Chondrocyte (in vitro differentiated cells): ENCODE measurements around the gene CCDC74A. TPM values are rescaled to one million over a fixed set of nuclear protein-coding genes. Genes with fewer than 3 reads are reported as not detected.
A peak's percentile ranks its signal among the peaks of the same experiment; 100 is the strongest.
"Not testable (repeated sequence)": the region's sequence is repeated elsewhere in the genome, so short reads cannot be mapped to it uniquely, and the experiment has no call there.

Source experiments
- DNase-seq: peaks from one replicate; pipeline ENCODE4 v3.0.0; 2021; ENCODE audit warnings: mixed read lengths, low spot score
- H3K27ac Mint-ChIP-seq: one replicate; pipeline ENCODE4 v1.8.0; 2021; ENCODE audit warnings: mild to moderate bottlenecking, moderate library complexity, mixed read lengths; ENCODE audit not compliant: unreplicated experiment
- H3K27me3 Mint-ChIP-seq: 2 replicates; pipeline ENCODE4 v1.8.0; 2021; ENCODE audit warnings: low read depth, mixed read lengths
- H3K36me3 Mint-ChIP-seq: 2 replicates; pipeline ENCODE4 v1.8.0; 2021; ENCODE audit warnings: low read depth, mixed read lengths
- H3K4me1 Mint-ChIP-seq: 2 replicates; pipeline ENCODE4 v1.8.0; 2021; ENCODE audit warnings: low read depth, mild to moderate bottlenecking, mixed read lengths
- H3K4me3 Mint-ChIP-seq: one replicate; pipeline ENCODE4 v1.8.0; 2021; ENCODE audit warnings: mild to moderate bottlenecking, moderate library complexity, mixed read lengths; ENCODE audit not compliant: unreplicated experiment
- H3K9me3 Mint-ChIP-seq: 2 replicates; pipeline ENCODE4 v1.8.0; 2021; ENCODE audit warnings: low read depth, mixed read lengths
- total RNA-seq: library from RNA; stranded (reverse); gene quantifications from 3 replicates; pipeline ENCODE4 v1.2.1, GENCODE V29; 2021
- TF ChIP-seq, protein P1 (sequence below): fragments of 200-600 bp; sonication (generic); IDR thresholded peaks from 2 replicates; pipeline ENCODE4 v1.5.0; 2021; ENCODE audit warnings: antibody characterized with exemption, mild to moderate bottlenecking, moderate library complexity

The CCDC74A gene
- total RNA-seq, 1 donor from 2014 or later = 2.4 TPM

DNA sequence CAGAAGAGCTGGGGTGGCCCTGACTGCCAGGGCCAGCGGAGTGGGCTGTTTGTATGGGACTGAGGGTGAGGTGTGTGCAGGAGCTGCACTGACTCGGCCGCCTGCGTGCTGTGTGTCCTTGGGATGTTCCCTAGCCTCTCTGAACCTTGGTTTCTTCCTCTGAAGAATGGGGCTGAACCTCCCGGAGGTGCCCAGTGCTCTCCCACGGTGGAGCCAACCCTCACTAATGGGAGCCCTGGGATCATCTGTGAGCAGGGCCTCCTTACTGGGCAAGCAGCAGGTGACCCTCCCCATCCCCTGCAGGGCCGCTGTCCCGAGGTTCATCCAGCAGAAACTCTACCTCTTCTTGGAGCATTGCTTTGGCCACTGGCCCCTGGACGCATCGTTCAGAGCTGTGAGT lies 11.7 kb upstream of the CCDC74A start:
- H3K27me3 Mint-ChIP-seq = no peaks in the 10 kb centered on the region
- H3K27ac Mint-ChIP-seq = no peak overlapping the region
- peaks cover 10% of the 10 kb centered on the region for H3K36me3 Mint-ChIP-seq
- peak; percentile 58 for DNase-seq
- no peaks in the 10 kb centered on the region for H3K4me1 Mint-ChIP-seq
- H3K9me3 Mint-ChIP-seq = no peaks in the 10 kb centered on the region
- TF ChIP-seq, protein P1, sequence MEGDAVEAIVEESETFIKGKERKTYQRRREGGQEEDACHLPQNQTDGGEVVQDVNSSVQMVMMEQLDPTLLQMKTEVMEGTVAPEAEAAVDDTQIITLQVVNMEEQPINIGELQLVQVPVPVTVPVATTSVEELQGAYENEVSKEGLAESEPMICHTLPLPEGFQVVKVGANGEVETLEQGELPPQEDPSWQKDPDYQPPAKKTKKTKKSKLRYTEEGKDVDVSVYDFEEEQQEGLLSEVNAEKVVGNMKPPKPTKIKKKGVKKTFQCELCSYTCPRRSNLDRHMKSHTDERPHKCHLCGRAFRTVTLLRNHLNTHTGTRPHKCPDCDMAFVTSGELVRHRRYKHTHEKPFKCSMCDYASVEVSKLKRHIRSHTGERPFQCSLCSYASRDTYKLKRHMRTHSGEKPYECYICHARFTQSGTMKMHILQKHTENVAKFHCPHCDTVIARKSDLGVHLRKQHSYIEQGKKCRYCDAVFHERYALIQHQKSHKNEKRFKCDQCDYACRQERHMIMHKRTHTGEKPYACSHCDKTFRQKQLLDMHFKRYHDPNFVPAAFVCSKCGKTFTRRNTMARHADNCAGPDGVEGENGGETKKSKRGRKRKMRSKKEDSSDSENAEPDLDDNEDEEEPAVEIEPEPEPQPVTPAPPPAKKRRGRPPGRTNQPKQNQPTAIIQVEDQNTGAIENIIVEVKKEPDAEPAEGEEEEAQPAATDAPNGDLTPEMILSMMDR = no peak
- H3K4me3 Mint-ChIP-seq = no peak overlapping the region

DNA sequence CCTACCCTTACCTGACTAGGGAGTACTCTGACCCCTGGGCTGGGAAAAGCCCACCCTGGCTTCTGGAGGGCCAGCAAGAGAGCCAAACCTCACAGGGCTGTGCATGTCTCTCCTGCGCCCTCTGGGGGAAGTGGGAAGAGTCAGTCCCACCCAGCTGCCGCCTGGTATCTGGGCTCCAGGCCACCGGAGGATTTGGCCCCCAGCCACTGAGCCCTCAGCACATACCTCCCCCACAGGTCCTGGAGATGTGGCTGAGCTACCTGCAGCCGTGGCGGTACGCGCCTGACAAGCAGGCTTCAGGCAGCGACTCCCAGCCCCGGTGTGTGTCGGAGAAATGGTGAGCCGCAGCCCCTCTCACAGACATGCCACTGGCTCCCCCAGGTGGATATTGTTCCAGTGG lies 11.1 kb upstream of the CCDC74A start:
- not testable (repeated sequence) for H3K4me1 Mint-ChIP-seq, H3K27me3 Mint-ChIP-seq, H3K27ac Mint-ChIP-seq, H3K9me3 Mint-ChIP-seq, H3K36me3 Mint-ChIP-seq, H3K4me3 Mint-ChIP-seq
- peak; percentile 73 for DNase-seq
- TF ChIP-seq, protein P1 = peak; percentile 35

DNA sequence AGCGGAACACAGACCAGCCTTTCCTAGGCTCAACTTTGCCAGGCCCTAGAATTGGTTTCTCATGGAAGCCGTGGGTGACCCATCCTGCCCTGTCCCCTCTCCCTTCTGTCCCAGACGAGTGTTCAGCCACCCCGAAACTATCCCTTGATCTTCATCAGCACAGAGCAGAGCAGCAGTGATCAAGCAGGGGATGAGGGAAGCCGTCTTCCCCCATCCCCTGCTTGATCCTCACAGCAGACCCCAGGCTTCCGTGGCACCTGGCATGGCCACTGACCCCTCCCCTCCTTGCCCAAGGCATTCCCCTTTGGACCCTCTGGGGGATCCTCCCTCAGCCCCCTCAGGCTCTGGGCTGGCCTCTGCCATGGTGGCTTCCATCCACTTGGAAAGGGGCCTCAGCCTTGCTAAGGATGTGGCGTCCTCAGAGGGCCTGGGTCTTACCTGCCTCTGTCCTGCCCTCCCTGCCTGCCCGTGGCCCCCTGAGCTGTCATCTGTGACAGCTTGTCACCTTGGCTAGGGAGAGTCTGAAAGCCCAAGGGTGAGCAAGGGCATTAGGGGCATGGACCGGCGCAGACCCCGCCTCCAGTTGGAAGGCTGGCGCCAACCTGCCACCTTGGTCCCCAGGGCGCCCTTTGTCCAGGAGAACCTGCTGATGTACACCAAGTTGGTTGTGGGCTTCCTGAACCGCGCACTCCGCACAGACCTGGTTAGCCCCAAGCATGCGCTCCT lies 10.4 kb upstream of the CCDC74A start:
- peaks cover 10% of the 10 kb centered on the region for H3K36me3 Mint-ChIP-seq
- H3K27me3 Mint-ChIP-seq = no peaks in the 10 kb centered on the region
- no peak overlapping the region for H3K4me3 Mint-ChIP-seq
- H3K4me1 Mint-ChIP-seq = no peaks in the 10 kb centered on the region
- peak; percentile 71 for DNase-seq
- H3K9me3 Mint-ChIP-seq = no peaks in the 10 kb centered on the region
- TF ChIP-seq, protein P1 = no peak
- no peak overlapping the region for H3K27ac Mint-ChIP-seq

DNA sequence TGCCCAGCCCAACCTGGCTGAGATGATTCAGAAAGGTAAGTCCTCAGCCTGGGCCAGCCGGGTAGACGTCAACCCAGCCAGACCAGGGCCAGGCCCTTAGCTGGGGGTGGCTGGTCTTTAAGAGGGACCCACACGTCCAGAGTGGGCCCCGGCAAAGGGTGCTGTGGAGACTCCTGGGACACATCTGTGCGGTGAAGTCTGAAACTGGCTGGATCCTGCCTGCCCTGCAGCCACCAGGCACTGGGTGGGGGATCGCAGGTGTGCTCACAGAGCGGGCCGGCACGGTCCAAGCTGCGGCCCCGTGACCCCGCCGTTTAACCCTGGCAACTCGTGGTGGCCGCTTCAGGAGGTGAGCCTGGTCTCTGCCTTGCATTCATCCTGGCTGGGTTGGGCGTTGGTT lies 9.8 kb upstream of the CCDC74A start:
- not testable (repeated sequence) for H3K36me3 Mint-ChIP-seq, H3K4me3 Mint-ChIP-seq, H3K27ac Mint-ChIP-seq, H3K27me3 Mint-ChIP-seq, H3K4me1 Mint-ChIP-seq, H3K9me3 Mint-ChIP-seq, DNase-seq

DNA sequence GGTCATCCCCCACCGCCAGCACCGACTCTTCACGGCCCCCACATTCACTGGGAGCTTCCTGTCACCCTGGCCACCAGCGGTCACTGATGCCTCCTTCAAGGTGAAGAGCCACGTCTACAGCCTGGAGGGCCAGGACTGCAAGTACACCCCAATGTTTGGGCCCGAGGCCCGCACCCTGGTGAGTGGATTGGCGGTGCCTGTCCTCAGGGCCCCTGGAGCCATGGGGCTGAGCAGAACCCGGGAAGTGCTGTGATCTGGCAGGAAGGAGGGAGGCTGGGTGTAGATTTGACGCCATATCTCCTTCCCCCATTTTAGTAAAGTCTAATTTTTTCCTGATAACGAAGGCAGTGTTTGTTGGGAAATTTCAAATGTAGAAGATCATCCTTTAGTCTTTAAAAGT lies 9.2 kb upstream of the CCDC74A start:
- H3K27me3 Mint-ChIP-seq, H3K9me3 Mint-ChIP-seq, H3K36me3 Mint-ChIP-seq, H3K27ac Mint-ChIP-seq, H3K4me3 Mint-ChIP-seq, H3K4me1 Mint-ChIP-seq, DNase-seq: not testable (repeated sequence)

DNA sequence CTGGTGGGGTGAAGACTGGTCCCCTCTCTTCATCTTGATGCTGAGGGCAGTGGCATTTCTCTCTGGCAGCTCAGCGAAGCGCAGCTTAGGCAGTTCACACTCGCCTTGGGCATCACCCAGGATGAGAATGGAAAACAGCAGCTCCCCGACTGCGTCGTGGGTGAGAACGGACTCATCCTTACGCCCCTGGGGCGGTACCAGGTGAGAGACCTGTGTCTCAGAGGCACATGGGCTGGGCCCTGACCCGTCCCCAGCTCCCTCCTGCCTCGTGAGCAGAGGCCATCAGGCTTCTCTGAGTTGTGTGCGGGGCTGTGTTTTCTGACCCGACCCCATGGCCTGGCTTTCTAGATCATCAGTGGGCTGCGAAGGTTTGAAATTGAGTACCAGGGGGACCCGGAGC lies 8.2 kb upstream of the CCDC74A start:
- no peaks in the 10 kb centered on the region for H3K9me3 Mint-ChIP-seq
- no peak for DNase-seq
- H3K36me3 Mint-ChIP-seq = peaks cover 8% of the 10 kb centered on the region
- TF ChIP-seq, protein P1 = no peak
- no peaks in the 10 kb centered on the region for H3K27me3 Mint-ChIP-seq
- no peaks in the 10 kb centered on the region for H3K4me1 Mint-ChIP-seq
- no peak overlapping the region for H3K27ac Mint-ChIP-seq
- no peak overlapping the region for H3K4me3 Mint-ChIP-seq

DNA sequence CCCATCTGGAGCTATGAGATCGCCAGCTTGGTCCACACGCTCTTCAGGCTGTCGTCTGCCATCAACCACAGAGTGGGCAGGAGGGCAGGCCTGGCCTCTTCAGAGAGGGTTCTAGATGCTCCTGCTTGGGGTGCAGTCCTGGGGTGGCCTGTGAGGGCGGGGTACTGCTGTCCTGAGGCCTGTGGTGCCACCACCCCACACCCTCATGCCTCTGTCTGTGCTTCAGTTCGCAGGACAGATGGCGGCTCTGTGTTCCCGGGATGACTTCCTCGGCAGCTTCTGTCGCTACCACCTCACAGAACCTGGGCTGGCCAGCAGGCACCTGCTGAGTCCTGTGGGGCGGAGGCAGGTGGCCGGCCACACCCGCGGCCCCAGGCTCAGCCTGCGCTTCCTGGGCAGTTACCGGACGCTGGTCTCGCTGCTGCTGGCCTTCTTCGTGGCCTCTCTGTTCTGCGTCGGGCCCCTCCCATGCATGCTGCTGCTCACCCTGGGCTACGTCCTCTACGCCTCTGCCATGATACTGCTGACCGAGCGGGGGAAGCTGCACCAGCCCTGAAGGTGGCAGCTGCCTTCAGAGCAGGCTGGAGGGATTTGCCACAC lies 7.7 kb upstream of the CCDC74A start:
- not testable (repeated sequence) for H3K27me3 Mint-ChIP-seq, H3K9me3 Mint-ChIP-seq, H3K36me3 Mint-ChIP-seq, H3K27ac Mint-ChIP-seq, H3K4me1 Mint-ChIP-seq, DNase-seq, H3K4me3 Mint-ChIP-seq
